PC-9 (cell line): ENCODE results near the gene SLCO2B1. TPM values are rescaled to one million over a fixed set of nuclear protein-coding genes. Genes with fewer than 3 reads are reported as not detected.

Source experiments
- BruUV-seq: library from RNA; stranded (reverse); fragments of 400-500 nt; replicated peaks from 2 replicates; lab custom pipeline; 2021; lab: Mats Ljungman, UMichigan
- CTCF ChIA-PET: fragments of 300-600 bp; sonication (Branson Sonifier 250); formaldehyde crosslinking; loops from one replicate; lab custom pipeline; 2022; ENCODE audit warnings: antibody characterized with exemption; lab: Charles Lee
- POLR2A ChIA-PET: fragments of 300-600 bp; sonication (Branson Sonifier 250); formaldehyde crosslinking; loops from one replicate; lab custom pipeline; 2022; ENCODE audit warnings: antibody characterized with exemption; ENCODE audit not compliant: unreplicated experiment; lab: Charles Lee
- DNase-seq, 2 experiments: peaks; one replicate each; pipeline versions ENCODE4 v3.0.0 to v3.0.0-alpha.2; 2015 to 2022; ENCODE audit warnings: mixed read lengths in 1 of 2
- H2AFZ ChIP-seq: fragments of 200-600 bp; sonication (generic); 2 replicates; pipeline ENCODE4 v1.8.1; 2017; ENCODE audit warnings: antibody characterized with exemption
- H3F3A ChIP-seq: fragments of 200-600 bp; sonication (generic); 2 replicates; pipeline ENCODE4 v1.8.1; 2017; ENCODE audit warnings: antibody characterized with exemption, mild to moderate bottlenecking, low read depth; ENCODE audit not compliant: insufficient read depth
- H3K27ac ChIP-seq: fragments of 200-600 bp; sonication (generic); 2 replicates; pipeline ENCODE4 v1.6.1; 2016; ENCODE audit warnings: mixed run types
- H3K27me3 ChIP-seq: fragments of 200-600 bp; sonication (generic); 2 replicates; pipeline ENCODE4 v1.6.1; 2016; ENCODE audit warnings: low read depth, mixed run types; ENCODE audit not compliant: insufficient read depth
- H3K36me3 ChIP-seq: fragments of 200-600 bp; sonication (generic); 2 replicates; pipeline ENCODE4 v1.6.1; 2016; ENCODE audit warnings: low read depth, mixed run types
- H3K4me1 ChIP-seq: fragments of 200-600 bp; sonication (generic); replicated peaks from 2 replicates; pipeline ENCODE4 v1.6.1; 2016; ENCODE audit warnings: mixed run types; ENCODE audit not compliant: insufficient read depth
- H3K4me2 ChIP-seq: fragments of 200-600 bp; sonication (generic); 2 replicates; pipeline ENCODE4 v1.6.1; 2017; ENCODE audit warnings: mixed run types
- H3K4me3 ChIP-seq: fragments of 200-600 bp; sonication (generic); 2 replicates; pipeline ENCODE4 v1.6.1; 2016; ENCODE audit warnings: mixed run types
- H3K79me2 ChIP-seq: fragments of 200-600 bp; sonication (generic); 2 replicates; pipeline ENCODE4 v1.6.1; 2017; ENCODE audit warnings: low read depth, mixed run types
- H3K9me2 ChIP-seq: fragments of 200-600 bp; sonication (generic); 2 replicates; pipeline ENCODE4 v1.8.1; 2017; ENCODE audit warnings: mild to moderate bottlenecking; ENCODE audit not compliant: insufficient read depth
- H3K9me3 ChIP-seq: fragments of 200-600 bp; sonication (generic); 2 replicates; pipeline ENCODE4 v1.8.1; 2016; ENCODE audit warnings: low read depth; ENCODE audit not compliant: insufficient read depth
- H4K20me1 ChIP-seq: fragments of 200-600 bp; sonication (generic); 2 replicates; pipeline ENCODE4 v1.8.1; 2017; ENCODE audit not compliant: insufficient read depth
- CTCF ChIP-seq: fragments of 200-600 bp; sonication (generic); conservative IDR thresholded peaks from 2 replicates; pipeline ENCODE4 v1.6.1; 2017; ENCODE audit warnings: mixed run types, antibody characterized with exemption, mild to moderate bottlenecking, moderate library complexity
- EZH2 ChIP-seq: fragments of 200-600 bp; sonication (generic); IDR thresholded peaks from 2 replicates; pipeline ENCODE4 v1.8.0; 2017; ENCODE audit warnings: antibody characterized with exemption, low read depth
- intact Hi-C: fragments of 100-400 bp; cut with micrococcal nuclease; formaldehyde crosslinking; loops from one replicate; pipeline ENCODE4 v1.10.0; 2022; ENCODE audit not compliant: unreplicated experiment
- total RNA-seq: library from RNA; stranded (reverse); gene quantifications from 2 replicates; pipeline ENCODE4 v1.2.3, GENCODE V29; 2021

SLCO2B1 gene
- total RNA-seq, 1 experiment from 2014 or later: 1.3 TPM

DNA sequence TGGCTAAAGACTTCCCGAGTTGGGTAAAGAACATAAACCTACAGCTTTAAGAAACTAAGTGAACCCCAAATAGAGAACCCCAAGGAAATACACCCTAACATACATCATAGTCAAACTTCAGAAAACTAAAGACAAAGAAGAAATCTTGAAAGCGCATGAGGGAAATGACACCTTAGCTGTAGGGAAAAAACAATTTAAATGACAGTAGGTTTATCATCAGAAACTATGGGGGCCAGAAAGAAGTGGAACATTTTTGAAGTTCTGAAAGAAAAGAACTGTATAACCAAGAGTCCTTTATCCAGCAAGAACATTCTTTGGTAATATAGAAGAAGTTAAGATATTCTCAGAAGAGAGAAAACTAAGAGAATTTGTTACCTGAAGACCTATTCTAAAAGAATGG is 38.7 kb upstream of the SLCO2B1 start:
- Histone ChIP-seq H3K27ac (no peak overlapping the region), H4K20me1 (no peaks in the 10 kb centered on the region), H3K4me1 (no peaks in the 10 kb centered on the region), H3K4me2 (no peak overlapping the region), H3K27me3 (peaks cover 10% of the 10 kb centered on the region; the same call in 1 of the 2 replicates), H3K36me3 (no peaks in the 10 kb centered on the region), H3K9me3 (no peaks in the 10 kb centered on the region; the same call in 1 of the 2 replicates), H3F3A (no peaks in the 10 kb centered on the region), H3K79me2 (no peaks in the 10 kb centered on the region), H3K4me3 (no peak overlapping the region), H2AFZ (no peak overlapping the region), H3K9me2 (no peaks in the 10 kb centered on the region)
- intact Hi-C loops: no loop called here
- ChIA-PET CTCF (no interaction called here), POLR2A (interaction anchor here (0.7 kb wide), 1 partner anchor 37 kb away, joined by 5 read pairs; no protein-coding TSS in a partner anchor)
- BruUV-seq: no TSS peak
- TF ChIP-seq CTCF (no peak), EZH2 (no peak)
- DNase-seq: no peak

DNA sequence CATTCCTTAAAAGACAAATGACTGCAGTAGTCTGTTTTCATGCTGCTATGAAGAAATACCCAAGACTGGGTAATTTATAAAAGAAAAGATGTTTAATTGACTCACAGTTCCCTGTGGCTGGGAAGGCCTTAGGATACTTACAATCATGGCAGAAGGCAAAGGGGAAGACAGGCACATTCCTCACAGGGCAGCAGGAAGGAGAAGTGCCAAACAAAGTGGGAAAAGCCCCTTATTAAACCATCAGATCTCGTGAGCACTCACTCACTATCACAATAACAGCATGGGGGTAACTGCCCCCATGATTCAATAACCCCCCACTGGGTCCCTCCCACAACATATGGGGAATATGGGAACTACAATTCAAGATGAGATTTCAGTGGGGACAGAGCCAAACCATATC is 37.9 kb upstream of the SLCO2B1 start:
- Histone ChIP-seq H3K4me3 (no peak overlapping the region), H3K27me3 (peaks cover 16% of the 10 kb centered on the region; the same call in 1 of the 2 replicates), H3K36me3 (no peaks in the 10 kb centered on the region), H3K4me1 (no peaks in the 10 kb centered on the region), H3K4me2 (no peak overlapping the region), H3F3A (no peaks in the 10 kb centered on the region), H3K79me2 (no peaks in the 10 kb centered on the region), H3K9me3 (no peaks in the 10 kb centered on the region; the same call in none of the 2 replicates), H4K20me1 (no peaks in the 10 kb centered on the region), H3K9me2 (no peaks in the 10 kb centered on the region), H3K27ac (no peak overlapping the region), H2AFZ (no peak overlapping the region)
- TF ChIP-seq EZH2 (no peak), CTCF (no peak)
- POLR2A ChIA-PET: interaction anchor here (0.7 kb wide), 1 partner anchor 36 kb away, joined by 5 read pairs; no protein-coding TSS in a partner anchor
- intact Hi-C loops: no loop called here
- no TSS peak for BruUV-seq
- CTCF ChIA-PET: no interaction called here
- no peak for DNase-seq

GRCh38 chr11:75114465-75114864 is 36.4 kb upstream of the SLCO2B1 start:
- CTCF ChIA-PET: no interaction called here

More at GRCh38 chr11:75114465-75114864, 36.4 kb upstream of the SLCO2B1 start:
- no TSS peak for BruUV-seq
- TF ChIP-seq CTCF (no peak), EZH2 (no peak)
- Histone ChIP-seq H3K79me2 (no peaks in the 10 kb centered on the region), H3K4me3 (no peak overlapping the region), H3K9me3 (peaks cover 7% of the 10 kb centered on the region), H3K4me1 (no peaks in the 10 kb centered on the region), H4K20me1 (no peaks in the 10 kb centered on the region), H3K4me2 (no peak overlapping the region), H3F3A (no peaks in the 10 kb centered on the region), H3K27me3 (peaks cover 29% of the 10 kb centered on the region), H3K27ac (no peak overlapping the region), H2AFZ (no peak overlapping the region), H3K36me3 (no peaks in the 10 kb centered on the region), H3K9me2 (no peaks in the 10 kb centered on the region)
- intact Hi-C loops: no loop called here
- no peak for DNase-seq
- POLR2A ChIA-PET: no interaction called here
